Measurements from ENCODE around the gene AATF.

DNA sequence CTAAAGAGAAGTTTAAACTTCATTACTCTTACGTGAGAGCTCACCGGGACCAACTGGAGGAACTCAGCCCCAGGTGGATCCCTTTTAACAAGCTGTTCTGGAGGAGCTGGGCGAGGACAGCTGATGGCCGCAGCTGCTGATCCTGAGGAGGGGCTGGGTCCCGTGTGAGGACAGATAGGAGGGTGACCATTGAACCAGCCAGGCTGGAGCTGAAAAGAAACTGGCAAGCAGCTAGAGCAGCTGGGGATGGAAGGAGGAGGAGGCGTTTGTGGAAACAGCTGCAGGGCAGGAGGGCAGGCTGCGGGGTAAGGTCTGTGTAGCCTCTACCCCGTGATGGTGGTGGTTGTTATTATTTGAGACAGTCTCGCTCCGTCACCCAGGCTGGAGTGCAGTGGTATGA is 119.5 kb downstream of the AATF start:
- TF ChIP-seq, protein P1, sequence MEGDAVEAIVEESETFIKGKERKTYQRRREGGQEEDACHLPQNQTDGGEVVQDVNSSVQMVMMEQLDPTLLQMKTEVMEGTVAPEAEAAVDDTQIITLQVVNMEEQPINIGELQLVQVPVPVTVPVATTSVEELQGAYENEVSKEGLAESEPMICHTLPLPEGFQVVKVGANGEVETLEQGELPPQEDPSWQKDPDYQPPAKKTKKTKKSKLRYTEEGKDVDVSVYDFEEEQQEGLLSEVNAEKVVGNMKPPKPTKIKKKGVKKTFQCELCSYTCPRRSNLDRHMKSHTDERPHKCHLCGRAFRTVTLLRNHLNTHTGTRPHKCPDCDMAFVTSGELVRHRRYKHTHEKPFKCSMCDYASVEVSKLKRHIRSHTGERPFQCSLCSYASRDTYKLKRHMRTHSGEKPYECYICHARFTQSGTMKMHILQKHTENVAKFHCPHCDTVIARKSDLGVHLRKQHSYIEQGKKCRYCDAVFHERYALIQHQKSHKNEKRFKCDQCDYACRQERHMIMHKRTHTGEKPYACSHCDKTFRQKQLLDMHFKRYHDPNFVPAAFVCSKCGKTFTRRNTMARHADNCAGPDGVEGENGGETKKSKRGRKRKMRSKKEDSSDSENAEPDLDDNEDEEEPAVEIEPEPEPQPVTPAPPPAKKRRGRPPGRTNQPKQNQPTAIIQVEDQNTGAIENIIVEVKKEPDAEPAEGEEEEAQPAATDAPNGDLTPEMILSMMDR (IDR thresholded peaks at IDR 0.05 in 4 of 5, conservative IDR thresholded peaks at IDR 0.05 in 1 of 5): no peak
- TF ChIP-seq POLR2A (IDR thresholded peaks at IDR 0.05): no peak

Measured in gastrocnemius medialis (tissue), 4 donors.